Measurements from ENCODE around the gene SEC14L2. TPM values are rescaled to one million over a fixed set of nuclear protein-coding genes. Genes with fewer than 3 reads are reported as not detected.
A peak's percentile ranks its signal among the peaks of the same experiment; 100 is the strongest.

Gene SEC14L2
- total RNA-seq, 1 experiment from 2014 or later = 3.9 TPM

DNA sequence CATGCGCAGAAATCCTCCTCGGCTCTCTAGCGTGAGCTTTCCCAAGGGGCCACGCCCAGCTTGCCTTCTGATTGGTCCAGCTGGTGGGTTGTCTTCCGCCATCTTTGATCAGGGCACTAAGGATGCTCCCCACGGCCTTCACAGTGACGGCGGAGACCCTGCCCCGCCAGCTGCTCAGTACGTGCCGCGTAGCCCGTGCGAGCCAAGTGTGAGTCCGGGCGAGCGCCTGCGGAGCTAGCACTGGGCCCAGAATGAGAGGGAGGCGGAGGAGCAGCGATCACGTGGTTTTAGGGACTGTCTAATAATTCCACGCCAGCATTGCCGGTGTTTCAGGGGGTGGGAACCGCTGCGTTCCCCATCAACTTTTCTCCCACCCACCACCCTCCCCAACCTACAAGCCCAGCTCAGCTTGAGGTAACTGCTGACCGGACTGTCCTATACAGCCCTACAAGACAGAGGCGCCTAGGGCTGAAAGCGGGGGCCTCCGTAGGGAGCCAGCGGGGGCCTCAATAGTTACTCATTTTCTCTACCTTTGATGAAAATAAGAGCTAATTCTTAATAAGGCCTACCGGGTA is 27.2 kb downstream of the SEC14L2 start (continued):
- TF ChIP-seq, protein P1, sequence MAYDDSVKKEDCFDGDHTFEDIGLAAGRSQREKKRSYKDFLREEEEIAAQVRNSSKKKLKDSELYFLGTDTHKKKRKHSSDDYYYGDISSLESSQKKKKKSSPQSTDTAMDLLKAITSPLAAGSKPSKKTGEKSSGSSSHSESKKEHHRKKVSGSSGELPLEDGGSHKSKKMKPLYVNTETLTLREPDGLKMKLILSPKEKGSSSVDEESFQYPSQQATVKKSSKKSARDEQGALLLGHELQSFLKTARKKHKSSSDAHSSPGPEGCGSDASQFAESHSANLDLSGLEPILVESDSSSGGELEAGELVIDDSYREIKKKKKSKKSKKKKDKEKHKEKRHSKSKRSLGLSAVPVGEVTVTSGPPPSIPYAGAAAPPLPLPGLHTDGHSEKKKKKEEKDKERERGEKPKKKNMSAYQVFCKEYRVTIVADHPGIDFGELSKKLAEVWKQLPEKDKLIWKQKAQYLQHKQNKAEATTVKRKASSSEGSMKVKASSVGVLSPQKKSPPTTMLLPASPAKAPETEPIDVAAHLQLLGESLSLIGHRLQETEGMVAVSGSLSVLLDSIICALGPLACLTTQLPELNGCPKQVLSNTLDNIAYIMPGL (CRISPR knock-in tag; IDR thresholded peaks at IDR 0.05) = 0 out of 2 replicates have a peak, but pooled peaks have one; percentile 31
- TF ChIP-seq SP1 (CRISPR knock-in tag; conservative IDR thresholded peaks at IDR 0.05) = peak; percentile 92
- no peak for TF ChIP-seq TCF7 (CRISPR knock-in tag; IDR thresholded peaks at IDR 0.05; ENCODE audit: low read depth)
- TF ChIP-seq FOXK1 (CRISPR knock-in tag; IDR thresholded peaks at IDR 0.05) = peak; percentile 33; the same call in 1 of the 2 replicates
- TF ChIP-seq NFYB (CRISPR knock-in tag; conservative IDR thresholded peaks at IDR 0.05; ENCODE audit: low read depth) = peak; percentile 75
- TF ChIP-seq FOXP1 (CRISPR knock-in tag; IDR thresholded peaks at IDR 0.05; ENCODE audit: borderline replicate concordance) = no peak

DNA sequence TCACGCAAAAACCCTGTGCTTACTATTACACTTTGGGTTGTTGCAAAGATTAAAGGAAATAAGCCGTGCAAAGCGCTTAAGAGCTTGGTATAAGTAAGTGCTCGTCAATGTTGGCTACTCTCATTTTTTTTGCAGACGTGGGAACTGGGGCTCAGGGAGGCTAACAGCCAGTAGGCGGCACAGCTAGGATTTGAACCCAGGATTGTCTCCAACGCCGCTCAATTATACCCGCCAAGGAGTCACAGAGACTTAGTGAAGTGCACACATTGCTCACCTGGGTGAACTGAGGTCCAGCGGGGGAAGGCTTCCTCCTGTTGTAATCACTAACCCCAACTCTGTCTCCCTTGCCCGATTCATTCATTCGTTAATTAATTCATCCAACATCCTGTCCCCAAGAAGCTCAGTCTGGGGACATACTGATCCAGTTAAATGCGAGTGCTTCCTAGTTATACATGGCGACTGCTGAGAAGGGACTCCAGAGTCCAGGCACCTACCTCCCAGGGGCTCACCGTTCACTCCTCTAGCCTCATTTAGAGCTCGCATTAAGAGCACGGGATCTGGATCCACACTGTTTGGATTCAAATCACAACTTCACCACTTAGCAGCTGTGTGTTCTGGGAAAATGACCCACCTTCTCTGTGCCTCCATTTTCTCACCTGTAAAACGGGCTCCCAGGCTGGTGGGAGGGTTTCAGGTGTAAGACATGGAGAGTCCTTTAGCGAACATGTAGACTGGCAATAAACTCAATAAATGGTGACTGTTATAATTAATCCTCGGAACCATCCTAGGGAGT is 27.9 kb downstream of the SEC14L2 start:
- Mint-ChIP-seq H3K9me3 (no peaks in the 10 kb centered on the region), H3K36me3 (peaks cover 32% of the 10 kb centered on the region), H3K27ac (peak overlapping the region; percentile 99), H3K27me3 (ENCODE audit: low read depth) (no peaks in the 10 kb centered on the region; the same call in 1 of the 2 replicates), H3K4me3 (peak overlapping the region; percentile 83), H3K4me1 (peaks cover 32% of the 10 kb centered on the region)
- POLR2A ChIA-PET = interaction anchor here (1.0 to 3.2 kb wide), 9 partner anchors 9 to 181 kb away, joined by 3 to 35 read pairs (median 6); partner anchors contain the start of genes CCDC157, RNF215, SEC14L2 and SF3A1
- DNase-seq (ENCODE audit: low spot score) = no peak
- ATAC-seq = no peak
- CTCF ChIA-PET = interaction anchor here (0.5 to 6.3 kb wide), 28 partner anchors 10 to 804 kb away, joined by 3 to 149 read pairs (median 4); partner anchors contain the start of genes CASTOR1, RNF215, SEC14L2 and TBC1D10A
- no peak for TF ChIP-seq FOXK1 (CRISPR knock-in tag; IDR thresholded peaks at IDR 0.05)
- TF ChIP-seq GTF2I (CRISPR knock-in tag; conservative IDR thresholded peaks at IDR 0.05) = no peak
- TF ChIP-seq NR3C1 (CRISPR knock-in tag; conservative IDR thresholded peaks at IDR 0.05; ENCODE audit: low read depth) = no peak
- TF ChIP-seq, protein P2, sequence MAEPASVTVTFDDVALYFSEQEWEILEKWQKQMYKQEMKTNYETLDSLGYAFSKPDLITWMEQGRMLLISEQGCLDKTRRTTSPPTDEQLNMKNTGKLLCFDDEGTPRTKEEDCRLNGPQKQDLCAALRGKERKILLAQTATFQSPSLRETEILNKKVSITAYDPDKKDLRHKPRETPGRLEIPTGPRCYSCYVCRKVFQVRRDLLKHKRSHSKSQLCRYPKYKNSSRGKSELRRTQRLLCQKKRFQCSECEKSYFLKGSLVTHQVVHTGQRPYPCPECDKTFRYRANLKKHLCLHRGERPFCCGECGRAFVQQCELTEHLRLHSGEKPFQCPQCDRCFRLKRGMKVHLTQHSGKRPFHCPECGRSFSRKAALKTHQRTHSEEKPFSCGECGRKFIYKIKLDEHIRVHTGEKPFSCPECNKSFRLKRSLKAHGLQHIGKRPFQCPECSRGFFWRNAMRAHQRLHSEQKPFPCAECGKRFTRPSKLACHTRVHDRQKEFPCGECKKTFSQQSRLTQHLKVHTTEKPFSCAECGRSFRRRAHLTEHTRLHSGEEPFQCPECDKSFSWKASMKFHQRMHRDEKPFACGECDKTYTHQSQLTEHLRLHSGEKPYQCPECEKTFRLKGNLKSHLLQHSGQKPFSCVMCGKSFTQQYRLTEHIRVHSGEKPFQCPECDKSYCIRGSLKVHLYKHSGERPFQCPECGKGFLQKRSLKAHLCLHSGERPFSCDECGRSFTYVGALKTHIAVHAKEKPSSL (CRISPR knock-in tag; conservative IDR thresholded peaks at IDR 0.05) = no peak
- TF ChIP-seq TEAD4 (CRISPR knock-in tag; IDR thresholded peaks at IDR 0.05) = no peak
- TF ChIP-seq, protein P3, sequence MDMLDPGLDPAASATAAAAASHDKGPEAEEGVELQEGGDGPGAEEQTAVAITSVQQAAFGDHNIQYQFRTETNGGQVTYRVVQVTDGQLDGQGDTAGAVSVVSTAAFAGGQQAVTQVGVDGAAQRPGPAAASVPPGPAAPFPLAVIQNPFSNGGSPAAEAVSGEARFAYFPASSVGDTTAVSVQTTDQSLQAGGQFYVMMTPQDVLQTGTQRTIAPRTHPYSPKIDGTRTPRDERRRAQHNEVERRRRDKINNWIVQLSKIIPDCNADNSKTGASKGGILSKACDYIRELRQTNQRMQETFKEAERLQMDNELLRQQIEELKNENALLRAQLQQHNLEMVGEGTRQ (CRISPR knock-in tag; IDR thresholded peaks at IDR 0.05) = no peak
- no peak for TF ChIP-seq ZNF232 (CRISPR knock-in tag; IDR thresholded peaks at IDR 0.05)
- no peak for TF ChIP-seq ZNF396 (CRISPR knock-in tag; IDR thresholded peaks at IDR 0.05; ENCODE audit: borderline replicate concordance)
- TF ChIP-seq, protein P4, sequence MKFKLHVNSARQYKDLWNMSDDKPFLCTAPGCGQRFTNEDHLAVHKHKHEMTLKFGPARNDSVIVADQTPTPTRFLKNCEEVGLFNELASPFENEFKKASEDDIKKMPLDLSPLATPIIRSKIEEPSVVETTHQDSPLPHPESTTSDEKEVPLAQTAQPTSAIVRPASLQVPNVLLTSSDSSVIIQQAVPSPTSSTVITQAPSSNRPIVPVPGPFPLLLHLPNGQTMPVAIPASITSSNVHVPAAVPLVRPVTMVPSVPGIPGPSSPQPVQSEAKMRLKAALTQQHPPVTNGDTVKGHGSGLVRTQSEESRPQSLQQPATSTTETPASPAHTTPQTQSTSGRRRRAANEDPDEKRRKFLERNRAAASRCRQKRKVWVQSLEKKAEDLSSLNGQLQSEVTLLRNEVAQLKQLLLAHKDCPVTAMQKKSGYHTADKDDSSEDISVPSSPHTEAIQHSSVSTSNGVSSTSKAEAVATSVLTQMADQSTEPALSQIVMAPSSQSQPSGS (CRISPR knock-in tag; IDR thresholded peaks at IDR 0.05; ENCODE audit: borderline replicate concordance, low read depth) = no peak
- TF ChIP-seq MYBL2 (CRISPR knock-in tag; IDR thresholded peaks at IDR 0.05) = no peak
- no peak for TF ChIP-seq ZNF423 (CRISPR knock-in tag; IDR thresholded peaks at IDR 0.05)
- no peak for TF ChIP-seq ELF4 (CRISPR knock-in tag; IDR thresholded peaks at IDR 0.05; ENCODE audit: low read depth)
- TF ChIP-seq MXD4 (CRISPR knock-in tag; IDR thresholded peaks at IDR 0.05; ENCODE audit: borderline replicate concordance) = no peak
